ENCODE measurements around the gene WSB1. TPM values are rescaled to one million over a fixed set of nuclear protein-coding genes. Genes with fewer than 3 reads are reported as not detected.

The WSB1 gene
- total and polyA plus RNA-seq, 12 donors = 42.5 to 125 (median 60.5) TPM

DNA sequence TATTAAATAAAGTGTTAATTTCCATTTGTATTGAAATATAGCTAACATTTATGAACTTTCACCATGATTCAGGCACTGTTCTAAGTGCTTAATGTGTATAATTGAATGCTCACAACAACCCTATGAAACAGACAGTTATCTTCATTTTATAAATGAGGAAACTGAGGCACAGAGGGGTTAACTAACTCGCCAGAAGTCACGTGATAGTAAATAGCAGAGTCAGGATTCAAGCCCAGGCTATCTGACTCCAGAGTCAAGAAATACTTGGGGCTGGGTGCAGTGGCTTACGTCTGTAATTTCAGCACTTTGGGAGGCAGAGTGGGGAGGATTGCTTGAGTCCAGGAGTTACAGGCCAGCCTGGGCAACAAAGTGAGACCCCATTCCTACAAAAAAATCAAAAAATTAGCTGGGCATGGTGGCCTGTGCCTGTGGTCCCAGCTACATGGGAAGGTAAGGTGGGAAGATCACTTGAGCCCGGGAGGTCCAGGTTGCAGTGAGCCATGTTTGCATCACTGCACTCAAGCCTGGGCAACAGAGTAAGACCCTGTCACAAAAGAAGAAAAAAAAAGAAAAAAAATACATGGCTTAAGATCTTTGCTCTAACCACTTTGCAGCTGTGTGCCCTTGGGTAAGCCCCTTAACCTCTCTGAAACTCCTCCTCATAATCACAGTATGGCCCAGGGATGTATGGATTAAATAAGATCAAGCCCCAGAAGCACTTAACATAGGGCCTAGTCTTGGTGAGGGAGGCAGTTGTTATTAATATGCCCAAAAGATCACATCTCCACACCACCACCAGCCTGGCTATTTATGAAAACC lies 29.0 kb downstream of the WSB1 start:
- WGBS, 2 donors = 56 to 60% methylated on average over 4 of the region's 4 CpGs
- no peak for TF ChIP-seq CTCF (IDR thresholded peaks at IDR 0.05)
- H3K9me3 ChIP-seq = no peaks in the 10 kb centered on the region
- ATAC-seq (peak in 3 of 8 donors; percentile 1 to 2 (median 1)), DNase-seq (no peak)
- no peaks in the 10 kb centered on the region for H3K27me3 ChIP-seq
- H3K27ac ChIP-seq = peak overlapping the region in 8 of 10 donors; percentile 14 to 77 (median 58)
- no peak overlapping the region for H3K4me3 ChIP-seq
- H3K36me3 ChIP-seq = peaks cover 0 to 18% (median 0%) of the 10 kb centered on the region in 9 donors
- H3K4me1 ChIP-seq = peaks cover 18 to 73% (median 51%) of the 10 kb centered on the region in 9 donors
- intact Hi-C loops (cut with DNase I) = loop anchor here in 1 of 10 donors (2.0 kb wide), 1 partner anchor 28 kb away; the partner anchor contains the start of gene WSB1

- no peak for TF ChIP-seq CTCF (IDR thresholded peaks at IDR 0.05)
- Histone ChIP-seq H3K4me1 (peaks cover 18 to 67% (median 46%) of the 10 kb centered on the region in 9 donors), H3K9me3 (no peaks in the 10 kb centered on the region), H3K27me3 (no peaks in the 10 kb centered on the region), H3K27ac (peak overlapping the region in 9 of 10 donors; percentile 14 to 77 (median 52)), H3K36me3 (peaks cover 0 to 11% (median 0%) of the 10 kb centered on the region in 9 donors), H3K4me3 (no peak overlapping the region)
- intact Hi-C loops (cut with DNase I) = loop anchor here in 1 of 10 donors (2.0 kb wide), 1 partner anchor 29 kb away; the partner anchor contains the start of gene WSB1
- 24 to 39% methylated on average over 7 of the region's 7 CpGs for WGBS, 2 donors
- ATAC-seq (peak; percentile 68 to 92 (median 84)), DNase-seq (peak; percentile 84 to 87)
Observed at GRCh38 chr17:27323538-27324215, 29.8 kb downstream of the WSB1 start.

DNA sequence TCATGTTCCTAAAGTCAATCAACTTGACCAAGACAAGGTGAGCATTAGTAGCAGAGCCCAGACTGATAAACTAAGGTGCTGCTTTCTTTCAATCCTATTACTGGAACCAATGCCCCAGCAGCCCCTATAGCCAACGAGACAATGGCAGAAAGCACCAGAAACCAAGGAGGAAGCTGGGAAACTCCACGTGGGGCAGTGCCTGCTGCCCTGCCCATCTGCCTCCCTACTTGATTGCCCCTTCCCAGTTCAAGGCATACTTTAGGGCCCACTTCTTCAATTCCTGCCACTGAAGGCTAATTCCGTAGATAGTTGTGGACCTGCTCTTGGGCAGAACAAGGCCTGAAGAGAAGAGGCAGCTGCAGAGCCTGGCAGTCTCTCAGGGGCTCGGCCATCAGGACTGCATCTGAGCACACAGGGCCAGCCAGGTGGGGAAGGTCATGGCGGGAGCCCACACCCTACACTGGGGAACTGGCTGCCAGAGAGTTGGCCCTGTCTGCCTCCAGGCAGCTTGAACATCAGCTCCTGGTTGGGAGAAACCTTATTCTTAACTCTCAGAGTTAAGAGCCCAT lies 30.9 kb downstream of the WSB1 start:
- H3K36me3 ChIP-seq = no peaks in the 10 kb centered on the region
- no peaks in the 10 kb centered on the region for H3K9me3 ChIP-seq
- H3K27me3 ChIP-seq = no peaks in the 10 kb centered on the region
- TF ChIP-seq CTCF (IDR thresholded peaks at IDR 0.05) = no peak
- H3K4me3 ChIP-seq = no peak overlapping the region
- peak overlapping the region in 3 of 10 donors; percentile 23 to 77 (median 52) for H3K27ac ChIP-seq
- 88 to 95% methylated on average over 5 of the region's 5 CpGs for WGBS, 2 donors
- ATAC-seq (no peak), DNase-seq (no peak)
- intact Hi-C loops (cut with DNase I) = no loop called here
- peaks cover 12 to 55% (median 34%) of the 10 kb centered on the region in 9 donors for H3K4me1 ChIP-seq

GRCh38 chr17:27326051-27326450 lies 32.1 kb downstream of the WSB1 start:
- 82 to 86% methylated on average over 2 of the region's 2 CpGs for WGBS, 2 donors
- no peak for TF ChIP-seq CTCF (IDR thresholded peaks at IDR 0.05)
- H3K27ac ChIP-seq = no peak overlapping the region
- no peaks in the 10 kb centered on the region for H3K36me3 ChIP-seq
- H3K4me3 ChIP-seq = no peak overlapping the region
- ATAC-seq (no peak), DNase-seq (no peak)
- H3K9me3 ChIP-seq = no peaks in the 10 kb centered on the region
- H3K4me1 ChIP-seq = peaks cover 9 to 47% (median 26%) of the 10 kb centered on the region in 9 donors
- no peaks in the 10 kb centered on the region for H3K27me3 ChIP-seq
- intact Hi-C loops (cut with DNase I) = no loop called here
